Measurements from ENCODE around the gene RRAD. TPM values are rescaled to one million over a fixed set of nuclear protein-coding genes. Genes with fewer than 3 reads are reported as not detected.
"Not testable (repeated sequence)": the region's sequence is repeated elsewhere in the genome, so short reads cannot be mapped to it uniquely, and the experiment has no call there.

The RRAD gene
- 1.1 and 1.7 TPM in 2 replicates for total RNA-seq (2014; rRNA removed)
- 1.1 TPM for polyA plus RNA-seq (2012)

GRCh38 chr16:66925322-66925840 is at the start of gene RRAD:
TSS of gene RRAD (minus strand) at chr16:66925535. CDS start at chr16:66925179, 356 bp downstream.
- DNase-seq (ENCODE audit: low read depth), result no peak

- not testable (repeated sequence) for DNase-seq (ENCODE audit: low read depth)
These were observed 49.6 kb upstream of the RRAD start for GRCh38 chr16:66974932-66975246.

- DNase-seq (ENCODE audit: low read depth), result not testable (repeated sequence)
These were observed 49.0 kb upstream of the RRAD start for GRCh38 chr16:66974156-66974931.

- no peak for DNase-seq (ENCODE audit: low read depth)
These were observed 48.4 kb upstream of the RRAD start for GRCh38 chr16:66973716-66974115.

GRCh38 chr16:66972983-66973382 is 47.6 kb upstream of the RRAD start:
- no peak for DNase-seq (ENCODE audit: low read depth)

- DNase-seq (ENCODE audit: low read depth), result no peak
These were observed 45.7 kb upstream of the RRAD start for GRCh38 chr16:66970775-66971720.

GRCh38 chr16:66968847-66969246 is 43.5 kb upstream of the RRAD start:
- DNase-seq (ENCODE audit: low read depth), result no peak

GRCh38 chr16:66964049-66964448 is 38.7 kb upstream of the RRAD start:
- no peak for DNase-seq (ENCODE audit: low read depth)

- no peak for DNase-seq (ENCODE audit: low read depth)
These were observed 36.6 kb upstream of the RRAD start for GRCh38 chr16:66961914-66962313.

GRCh38 chr16:66961065-66961744 is 35.9 kb upstream of the RRAD start, which contains the start of gene CES3:
TSS of gene CES3 (plus strand) at chr16:66961266. CDS start at chr16:66961308, 42 bp downstream.
- DNase-seq (ENCODE audit: low read depth), result peak; percentile 58

GRCh38 chr16:66960270-66960669 is 34.9 kb upstream of the RRAD start:
- DNase-seq (ENCODE audit: low read depth), result no peak

- no peak for DNase-seq (ENCODE audit: low read depth)
These were observed 34.4 kb upstream of the RRAD start for GRCh38 chr16:66959704-66960161.

- DNase-seq (ENCODE audit: low read depth), result no peak
These were observed 33.7 kb upstream of the RRAD start for GRCh38 chr16:66958857-66959703.

- DNase-seq (ENCODE audit: low read depth), result not testable (repeated sequence)
These were observed 30.8 kb upstream of the RRAD start for GRCh38 chr16:66956154-66956457.

GRCh38 chr16:66955363-66956153 is 30.2 kb upstream of the RRAD start:
- not testable (repeated sequence) for DNase-seq (ENCODE audit: low read depth)

- DNase-seq (ENCODE audit: low read depth), result peak; percentile 74
These were observed 28.8 kb upstream of the RRAD start for GRCh38 chr16:66954097-66954659.

GRCh38 chr16:66953462-66954096 is 28.2 kb upstream of the RRAD start:
- no peak for DNase-seq (ENCODE audit: low read depth)

- no peak for DNase-seq (ENCODE audit: low read depth)
These were observed 27.2 kb upstream of the RRAD start for GRCh38 chr16:66952430-66953110.

All from LHCN-M2 (cell line).